Panc1 (cell line): ENCODE measurements around the gene TTLL10.

ENCODE experiments used
- POLR2AphosphoS5 ChIP-seq: IDR thresholded peaks from 2 replicates; pipeline ENCODE4 v1.6.1; 2012; ENCODE audit warnings: mild to moderate bottlenecking, low read depth, low read length, moderate library complexity
- SIN3A ChIP-seq: IDR thresholded peaks from 2 replicates; pipeline ENCODE4 v1.6.1; 2012; ENCODE audit warnings: low read depth, mild to moderate bottlenecking, low read length, moderate library complexity, borderline replicate concordance; ENCODE audit not compliant: insufficient read depth
- TCF7L2 ChIP-seq: IDR thresholded peaks from 2 replicates; pipeline ENCODE4 v1.6.1; 2011; ENCODE audit warnings: mild to moderate bottlenecking, low read depth, low read length, inconsistent platforms
- TF ChIP-seq, protein P1 (sequence below): fragments of 450-650 bp; IDR thresholded peaks from 2 replicates; pipeline ENCODE4 v1.5.1; 2017; ENCODE audit warnings: mild to moderate bottlenecking
- TF ChIP-seq, protein P2 (sequence below), 2 experiments: IDR thresholded peaks; 2 replicates each; pipeline ENCODE4 v1.6.1; 2011 to 2012; ENCODE audit warnings: low read depth in 2 of 2, control low read depth in 1 of 2, low read length in 1 of 2, mild to moderate bottlenecking in 1 of 2, moderate library complexity in 1 of 2; ENCODE audit not compliant: insufficient read depth in 1 of 2

DNA sequence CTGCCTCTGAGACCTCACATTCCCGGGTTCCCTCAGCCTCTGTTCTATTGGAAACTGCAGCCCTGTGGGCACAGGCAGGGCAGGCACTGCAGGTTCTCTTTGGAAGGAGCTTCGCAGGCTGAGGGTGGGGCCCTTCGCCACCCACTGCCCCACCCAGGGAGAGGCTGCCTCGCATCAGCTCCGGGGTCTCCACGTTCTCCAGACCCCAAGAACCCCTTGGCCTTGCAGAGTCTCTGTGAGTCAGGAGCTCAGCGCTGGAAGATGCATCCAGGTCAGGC, 49.2 kb upstream of the TTLL10 start:
- TF ChIP-seq, protein P1, sequence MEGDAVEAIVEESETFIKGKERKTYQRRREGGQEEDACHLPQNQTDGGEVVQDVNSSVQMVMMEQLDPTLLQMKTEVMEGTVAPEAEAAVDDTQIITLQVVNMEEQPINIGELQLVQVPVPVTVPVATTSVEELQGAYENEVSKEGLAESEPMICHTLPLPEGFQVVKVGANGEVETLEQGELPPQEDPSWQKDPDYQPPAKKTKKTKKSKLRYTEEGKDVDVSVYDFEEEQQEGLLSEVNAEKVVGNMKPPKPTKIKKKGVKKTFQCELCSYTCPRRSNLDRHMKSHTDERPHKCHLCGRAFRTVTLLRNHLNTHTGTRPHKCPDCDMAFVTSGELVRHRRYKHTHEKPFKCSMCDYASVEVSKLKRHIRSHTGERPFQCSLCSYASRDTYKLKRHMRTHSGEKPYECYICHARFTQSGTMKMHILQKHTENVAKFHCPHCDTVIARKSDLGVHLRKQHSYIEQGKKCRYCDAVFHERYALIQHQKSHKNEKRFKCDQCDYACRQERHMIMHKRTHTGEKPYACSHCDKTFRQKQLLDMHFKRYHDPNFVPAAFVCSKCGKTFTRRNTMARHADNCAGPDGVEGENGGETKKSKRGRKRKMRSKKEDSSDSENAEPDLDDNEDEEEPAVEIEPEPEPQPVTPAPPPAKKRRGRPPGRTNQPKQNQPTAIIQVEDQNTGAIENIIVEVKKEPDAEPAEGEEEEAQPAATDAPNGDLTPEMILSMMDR, result no peak
- TF ChIP-seq, protein P2, sequence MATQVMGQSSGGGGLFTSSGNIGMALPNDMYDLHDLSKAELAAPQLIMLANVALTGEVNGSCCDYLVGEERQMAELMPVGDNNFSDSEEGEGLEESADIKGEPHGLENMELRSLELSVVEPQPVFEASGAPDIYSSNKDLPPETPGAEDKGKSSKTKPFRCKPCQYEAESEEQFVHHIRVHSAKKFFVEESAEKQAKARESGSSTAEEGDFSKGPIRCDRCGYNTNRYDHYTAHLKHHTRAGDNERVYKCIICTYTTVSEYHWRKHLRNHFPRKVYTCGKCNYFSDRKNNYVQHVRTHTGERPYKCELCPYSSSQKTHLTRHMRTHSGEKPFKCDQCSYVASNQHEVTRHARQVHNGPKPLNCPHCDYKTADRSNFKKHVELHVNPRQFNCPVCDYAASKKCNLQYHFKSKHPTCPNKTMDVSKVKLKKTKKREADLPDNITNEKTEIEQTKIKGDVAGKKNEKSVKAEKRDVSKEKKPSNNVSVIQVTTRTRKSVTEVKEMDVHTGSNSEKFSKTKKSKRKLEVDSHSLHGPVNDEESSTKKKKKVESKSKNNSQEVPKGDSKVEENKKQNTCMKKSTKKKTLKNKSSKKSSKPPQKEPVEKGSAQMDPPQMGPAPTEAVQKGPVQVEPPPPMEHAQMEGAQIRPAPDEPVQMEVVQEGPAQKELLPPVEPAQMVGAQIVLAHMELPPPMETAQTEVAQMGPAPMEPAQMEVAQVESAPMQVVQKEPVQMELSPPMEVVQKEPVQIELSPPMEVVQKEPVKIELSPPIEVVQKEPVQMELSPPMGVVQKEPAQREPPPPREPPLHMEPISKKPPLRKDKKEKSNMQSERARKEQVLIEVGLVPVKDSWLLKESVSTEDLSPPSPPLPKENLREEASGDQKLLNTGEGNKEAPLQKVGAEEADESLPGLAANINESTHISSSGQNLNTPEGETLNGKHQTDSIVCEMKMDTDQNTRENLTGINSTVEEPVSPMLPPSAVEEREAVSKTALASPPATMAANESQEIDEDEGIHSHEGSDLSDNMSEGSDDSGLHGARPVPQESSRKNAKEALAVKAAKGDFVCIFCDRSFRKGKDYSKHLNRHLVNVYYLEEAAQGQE (IDR thresholded peaks at IDR 0.05; ENCODE audit: insufficient read depth in 1 of 2, low read depth in 2 of 2, low read length in 1 of 2), result no peak
- no peak for TF ChIP-seq TCF7L2
- TF ChIP-seq POLR2AphosphoS5, result no peak
- no peak for TF ChIP-seq SIN3A
